ENCODE measurements around the gene FKBP10. TPM values are rescaled to one million over a fixed set of nuclear protein-coding genes. Genes with fewer than 3 reads are reported as not detected.

Gene FKBP10
- total and polyA plus RNA-seq, 12 donors = 4.8 to 31.8 (median 10.2) TPM

GRCh38 chr17:41860254-41860931 lies 47.6 kb downstream of the FKBP10 start:
- peaks cover 5 to 53% (median 37%) of the 10 kb centered on the region in 9 donors for H3K4me1 ChIP-seq
- intact Hi-C loops (cut with DNase I) = loop anchor here in 1 of 10 donors (2.0 kb wide), 1 partner anchor 50 kb away; the partner anchor contains the start of gene P3H4
- no peak overlapping the region for H3K27ac ChIP-seq
- 65 to 66% methylated on average over 3 of the region's 3 CpGs for WGBS, 2 donors
- no peaks in the 10 kb centered on the region for H3K9me3 ChIP-seq
- DNase-seq = no peak
- no peak for ATAC-seq
- no peak overlapping the region for H3K4me3 ChIP-seq
- no peaks in the 10 kb centered on the region for H3K36me3 ChIP-seq
- H3K27me3 ChIP-seq = no peaks in the 10 kb centered on the region
- no peak for TF ChIP-seq CTCF (IDR thresholded peaks at IDR 0.05)

GRCh38 chr17:41863074-41863848 lies 50.5 kb downstream of the FKBP10 start:
- intact Hi-C loops (cut with DNase I) = no loop called here
- no peak for ATAC-seq
- Histone ChIP-seq H3K27ac (no peak overlapping the region), H3K36me3 (peaks cover 0 to 19% (median 6%) of the 10 kb centered on the region in 9 donors), H3K4me1 (peaks cover 5 to 61% (median 39%) of the 10 kb centered on the region in 9 donors), H3K9me3 (no peaks in the 10 kb centered on the region), H3K4me3 (peak overlapping the region in 7 of 10 donors; percentile 86 to 100 (median 92)), H3K27me3 (no peaks in the 10 kb centered on the region)
- no peak for DNase-seq
- TF ChIP-seq CTCF (IDR thresholded peaks at IDR 0.05) = no peak
- WGBS, 2 donors = 75 to 76% methylated on average over 18 of the region's 18 CpGs

GRCh38 chr17:41864498-41864835 lies 51.7 kb downstream of the FKBP10 start:
- peaks cover 5 to 59% (median 39%) of the 10 kb centered on the region in 9 donors for H3K4me1 ChIP-seq
- H3K9me3 ChIP-seq = no peaks in the 10 kb centered on the region
- ATAC-seq = peak in 6 of 8 donors; percentile 47 to 69 (median 60)
- H3K4me3 ChIP-seq = peak overlapping the region; percentile 86 to 100 (median 96)
- H3K27me3 ChIP-seq = no peaks in the 10 kb centered on the region
- 1 to 2% methylated on average over 24 to 25 of the region's 25 CpGs for WGBS, 2 donors
- no peak for TF ChIP-seq CTCF (IDR thresholded peaks at IDR 0.05)
- peak overlapping the region; percentile 49 to 96 (median 92) for H3K27ac ChIP-seq
- H3K36me3 ChIP-seq = peaks cover 0 to 31% (median 6%) of the 10 kb centered on the region in 9 donors
- intact Hi-C loops (cut with DNase I) = no loop called here
- no peak for DNase-seq

- 0% methylated on average over 88 to 90 of the region's 90 CpGs for WGBS, 2 donors
- ATAC-seq = peak; percentile 96 to 99 (median 98)
- peak in 3 of 9 donors; percentile 11 to 34 (median 31) for TF ChIP-seq CTCF (IDR thresholded peaks at IDR 0.05)
Measured at GRCh38 chr17:41864836-41865595, 52.2 kb downstream of the FKBP10 start, which contains the start of gene KLHL11. Gene KLHL11 (minus strand): TSS chr17:41865423. CDS start chr17:41865370, 53 bp downstream.

More at GRCh38 chr17:41864836-41865595, 52.2 kb downstream of the FKBP10 start, which contains the start of gene KLHL11:
- Histone ChIP-seq H3K27ac (peak within 1 kb of the TSS; percentile 49 to 96 (median 92)), H3K36me3 (peaks cover 0 to 36% (median 6%) of the 10 kb centered on the region in 9 donors), H3K4me1 (peaks cover 5 to 53% (median 39%) of the 10 kb centered on the region in 9 donors), H3K27me3 (no peaks in the 10 kb centered on the region), H3K4me3 (peak within 1 kb of the TSS; percentile 86 to 100 (median 96)), H3K9me3 (no peaks in the 10 kb centered on the region)
- intact Hi-C loops (cut with DNase I) = no loop called here
- peak; percentile 87 for DNase-seq

Data from heart right ventricle (tissue), 16 donors.